Ascending aorta (tissue), 2 donors: ENCODE results near the gene CD200R1. TPM values are rescaled to one million over a fixed set of nuclear protein-coding genes. Genes with fewer than 3 reads are reported as not detected.

Source experiments
- DNase-seq, 2 donors: peaks; one replicate each; pipeline ENCODE4 v3.0.0-alpha.2; 2019; ENCODE audit warnings: low spot score in 2 of 2
- H3K27ac ChIP-seq, 2 donors: fragments of 200-600 bp; sonication (generic); one replicate each; pipeline ENCODE4 v1.5.1; 2016 to 2017; ENCODE audit warnings: mild to moderate bottlenecking in 1 of 2
- H3K27me3 ChIP-seq: fragments of 200-600 bp; sonication (generic); one replicate; pipeline ENCODE4 v1.5.1; 2017
- H3K36me3 ChIP-seq, 2 donors: fragments of 200-600 bp; sonication (generic); one replicate each; pipeline ENCODE4 v1.5.1; 2016
- H3K4me1 ChIP-seq, 2 donors: fragments of 200-600 bp; sonication (generic); one replicate each; pipeline ENCODE4 v1.5.1; 2016 to 2017; ENCODE audit warnings: mild to moderate bottlenecking in 1 of 2
- H3K4me3 ChIP-seq, 2 donors: fragments of 200-600 bp; sonication (generic); one replicate each; pipeline ENCODE4 v1.5.1; 2016 to 2017; ENCODE audit warnings: mild to moderate bottlenecking in 1 of 2
- H3K9me3 ChIP-seq, 2 donors: fragments of 200-600 bp; sonication (generic); one replicate each; pipeline ENCODE4 v1.5.1; 2016
- intact Hi-C: fragments of 100-400 bp; cut with DNase I; formaldehyde crosslinking; loops from one replicate; pipeline ENCODE4 v1.15.1; 2023
- total RNA-seq: library from RNA; depleted of rRNA; stranded (reverse); fragments of >200 nt; gene quantifications from one replicate; pipeline ENCODE4 v1.1.0, GENCODE V29; 2016
- TF ChIP-seq, protein P1 (sequence below), 3 experiments: fragments of 200-600 bp in 2 of 3; fragments of 450-650 bp in 1 of 3; sonication (generic) in 2 of 3; IDR thresholded peaks; one replicate each; pipeline ENCODE4 v1.5.1; 2016 to 2019; ENCODE audit warnings: antibody characterized with exemption in 3 of 3, mild to moderate bottlenecking in 1 of 3, moderate library complexity in 1 of 3

Gene CD200R1
- total RNA-seq, 1 donor from 2014 or later: not detected

DNA sequence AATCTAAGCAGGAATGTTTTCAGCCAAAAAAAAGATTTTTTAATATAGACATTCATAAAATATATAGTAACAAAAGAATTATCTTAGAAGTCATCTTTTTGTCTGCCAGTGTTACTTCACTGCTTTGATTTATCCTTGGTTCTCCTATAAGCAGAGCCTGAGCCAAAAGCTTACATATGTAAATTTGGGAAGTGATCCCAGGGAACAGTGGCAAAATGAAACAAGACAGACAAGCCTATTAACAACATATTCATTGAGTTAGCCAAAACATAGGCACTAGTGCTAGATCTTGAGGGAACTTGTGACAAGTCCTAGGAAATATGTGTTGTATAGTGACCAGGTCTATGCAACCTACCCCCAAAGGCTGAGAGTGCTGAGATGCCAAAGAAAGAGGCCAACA is 27.1 kb upstream of the CD200R1 start:
- Histone ChIP-seq H3K4me1 (peaks cover 0 to 3% of the 10 kb centered on the region in 2 donors), H3K27ac (no peak overlapping the region), H3K9me3 (no peaks in the 10 kb centered on the region), H3K4me3 (no peak overlapping the region), H3K36me3 (peaks cover 53 to 63% of the 10 kb centered on the region in 2 donors), H3K27me3 (no peaks in the 10 kb centered on the region)
- TF ChIP-seq, protein P1, sequence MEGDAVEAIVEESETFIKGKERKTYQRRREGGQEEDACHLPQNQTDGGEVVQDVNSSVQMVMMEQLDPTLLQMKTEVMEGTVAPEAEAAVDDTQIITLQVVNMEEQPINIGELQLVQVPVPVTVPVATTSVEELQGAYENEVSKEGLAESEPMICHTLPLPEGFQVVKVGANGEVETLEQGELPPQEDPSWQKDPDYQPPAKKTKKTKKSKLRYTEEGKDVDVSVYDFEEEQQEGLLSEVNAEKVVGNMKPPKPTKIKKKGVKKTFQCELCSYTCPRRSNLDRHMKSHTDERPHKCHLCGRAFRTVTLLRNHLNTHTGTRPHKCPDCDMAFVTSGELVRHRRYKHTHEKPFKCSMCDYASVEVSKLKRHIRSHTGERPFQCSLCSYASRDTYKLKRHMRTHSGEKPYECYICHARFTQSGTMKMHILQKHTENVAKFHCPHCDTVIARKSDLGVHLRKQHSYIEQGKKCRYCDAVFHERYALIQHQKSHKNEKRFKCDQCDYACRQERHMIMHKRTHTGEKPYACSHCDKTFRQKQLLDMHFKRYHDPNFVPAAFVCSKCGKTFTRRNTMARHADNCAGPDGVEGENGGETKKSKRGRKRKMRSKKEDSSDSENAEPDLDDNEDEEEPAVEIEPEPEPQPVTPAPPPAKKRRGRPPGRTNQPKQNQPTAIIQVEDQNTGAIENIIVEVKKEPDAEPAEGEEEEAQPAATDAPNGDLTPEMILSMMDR (IDR thresholded peaks at IDR 0.05): no peak
- no peak for DNase-seq
- intact Hi-C loops: no loop called here

DNA sequence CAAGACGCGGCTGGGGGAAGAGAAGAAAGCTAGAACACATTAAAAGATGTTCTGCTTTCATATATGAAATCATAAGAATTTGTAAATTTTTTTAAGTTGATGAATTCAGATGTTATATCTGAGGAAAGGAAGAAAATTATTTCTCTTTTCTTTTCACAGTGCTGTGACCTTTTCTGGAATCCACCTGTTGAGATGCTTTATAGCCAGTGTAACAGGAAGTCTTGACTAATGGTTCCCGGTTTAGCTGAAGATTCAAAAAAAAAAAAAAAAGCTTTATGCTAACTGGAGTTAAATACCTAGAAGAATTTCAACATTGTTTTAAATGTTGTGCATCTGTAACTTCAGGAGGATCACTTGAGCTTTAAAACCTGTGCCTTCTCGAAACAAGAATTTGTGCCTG is 25.8 kb upstream of the CD200R1 start:
- Histone ChIP-seq H3K9me3 (no peaks in the 10 kb centered on the region), H3K4me1 (peaks cover 0 to 6% of the 10 kb centered on the region in 2 donors), H3K4me3 (no peak overlapping the region), H3K27ac (no peak overlapping the region), H3K36me3 (peaks cover 40 to 54% of the 10 kb centered on the region in 2 donors), H3K27me3 (no peaks in the 10 kb centered on the region)
- intact Hi-C loops: no loop called here
- no peak for DNase-seq
- TF ChIP-seq, protein P1 (IDR thresholded peaks at IDR 0.05): no peak

DNA sequence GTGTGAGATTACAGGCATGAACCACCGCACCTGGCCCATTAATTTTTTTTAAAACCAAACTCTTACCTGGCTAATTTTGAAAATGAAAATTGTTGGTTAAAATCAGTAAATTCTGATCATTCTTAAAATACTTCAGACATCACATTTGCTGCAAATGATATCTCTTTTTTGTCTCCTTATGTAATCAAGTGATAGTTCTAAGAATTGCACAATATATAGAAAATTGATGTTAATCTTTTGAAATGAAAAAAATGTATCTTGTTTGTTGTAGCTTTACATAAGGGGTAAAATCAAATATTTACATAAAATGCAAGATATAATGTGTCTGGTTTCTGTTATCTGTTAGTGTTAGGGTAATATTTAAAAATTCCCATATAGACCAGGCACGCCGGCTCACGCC is 20.9 kb upstream of the CD200R1 start:
- H3K36me3 ChIP-seq: peaks cover 11 to 13% of the 10 kb centered on the region in 2 donors
- no peaks in the 10 kb centered on the region for H3K27me3 ChIP-seq
- H3K9me3 ChIP-seq: no peaks in the 10 kb centered on the region
- intact Hi-C loops: no loop called here
- H3K27ac ChIP-seq: peak overlapping the region in 1 of 2 donors; percentile 16
- no peak overlapping the region for H3K4me3 ChIP-seq
- DNase-seq: no peak
- peaks cover 2 to 12% of the 10 kb centered on the region in 2 donors for H3K4me1 ChIP-seq
- TF ChIP-seq, protein P1 (IDR thresholded peaks at IDR 0.05): no peak

DNA sequence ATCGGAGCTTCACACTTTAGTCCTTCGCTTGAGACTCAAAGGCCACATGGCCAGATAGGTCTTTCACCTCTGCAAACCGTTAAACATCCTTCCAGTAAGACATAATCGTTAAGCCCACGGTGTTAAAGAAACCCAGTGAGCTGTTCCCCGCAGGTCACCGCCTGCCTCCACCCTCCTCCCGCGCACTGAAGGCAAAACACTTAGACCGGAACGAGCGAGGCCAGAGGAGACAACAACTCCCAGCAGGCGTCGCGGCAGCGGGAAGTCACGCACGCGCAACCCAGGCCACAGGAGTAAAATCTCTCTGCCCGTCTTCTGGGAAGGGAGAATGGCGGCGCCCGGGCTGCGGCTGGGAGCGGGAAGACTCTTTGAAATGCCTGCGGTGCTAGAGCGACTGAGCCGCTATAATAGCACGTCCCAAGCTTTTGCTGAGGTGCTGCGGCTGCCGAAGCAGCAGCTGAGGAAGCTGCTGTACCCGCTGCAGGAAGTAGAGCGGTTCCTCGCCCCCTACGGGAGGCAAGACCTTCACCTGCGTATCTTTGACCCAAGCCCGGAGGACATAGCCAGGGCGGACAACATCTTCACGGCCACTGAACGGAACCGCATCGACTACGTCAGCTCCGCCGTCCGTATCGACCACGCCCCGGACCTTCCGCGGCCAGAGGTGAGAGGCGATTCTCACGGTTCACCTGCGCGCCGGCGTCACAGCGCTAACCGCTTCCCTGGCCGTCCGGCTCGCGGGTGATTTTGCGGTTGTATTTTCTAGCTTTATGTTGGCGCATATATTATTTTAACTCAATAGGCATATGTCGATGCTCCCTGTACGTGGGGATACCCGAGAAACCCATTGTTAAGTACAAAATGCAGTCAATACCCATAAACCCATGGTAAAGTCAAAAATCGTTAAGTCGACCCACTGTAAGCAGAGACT is 16.0 kb upstream of the CD200R1 start, which contains the start of gene GTPBP8:
Gene GTPBP8 (plus strand): TSS at position 313 of the 931 bp plus-strand sequence. CDS start 16 bp downstream, at position 329.
- Histone ChIP-seq H3K4me1 (peaks cover 2 to 5% of the 10 kb centered on the region in 2 donors), H3K27ac (peak within 1 kb of the TSS; percentile 92 to 96), H3K4me3 (peak within 1 kb of the TSS; percentile 70 to 91), H3K36me3 (no peaks in the 10 kb centered on the region), H3K9me3 (no peaks in the 10 kb centered on the region), H3K27me3 (no peaks in the 10 kb centered on the region)
- intact Hi-C loops: loop anchor here (2.0 to 5.0 kb wide), 3 partner anchors 28 to 706 kb away; partner anchors contain the start of genes ATG3, SLC35A5 and USF3
- DNase-seq: peak; percentile 58 to 94
- TF ChIP-seq, protein P1 (IDR thresholded peaks at IDR 0.05): peak in 1 of 3 experiments; percentile 11

DNA sequence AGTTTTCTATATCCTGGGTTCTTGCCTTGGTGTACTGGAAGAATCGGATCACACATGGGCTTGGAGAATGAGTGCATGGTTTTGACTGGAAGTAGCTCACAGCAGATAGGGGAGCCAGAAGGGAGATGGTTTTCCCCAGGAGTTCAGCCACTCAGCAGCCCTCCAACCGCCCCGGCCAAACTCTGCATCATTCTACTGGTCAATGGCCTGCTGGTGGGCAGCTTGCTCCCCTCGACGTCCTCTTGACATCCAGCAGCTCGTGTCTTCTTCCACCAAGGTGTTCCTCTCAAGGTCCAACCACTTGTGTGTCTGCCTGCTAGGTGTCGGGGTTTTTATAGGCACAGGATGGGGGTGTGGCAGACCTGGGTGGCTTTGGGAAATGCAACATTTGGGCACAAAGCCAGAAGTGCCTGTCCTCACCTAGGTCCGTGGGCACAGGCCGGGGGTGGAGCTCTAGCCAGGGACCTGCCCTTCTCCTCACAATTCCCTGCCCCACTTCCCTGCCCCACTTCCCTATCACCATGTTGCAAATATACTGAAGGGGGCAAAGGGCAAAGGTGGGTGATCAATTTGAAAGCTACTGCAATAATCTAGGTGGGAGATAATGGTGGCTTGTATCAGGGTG is 12.9 kb upstream of the CD200R1 start:
- DNase-seq: no peak
- H3K9me3 ChIP-seq: no peaks in the 10 kb centered on the region
- peaks cover 2 to 5% of the 10 kb centered on the region in 2 donors for H3K4me1 ChIP-seq
- intact Hi-C loops: no loop called here
- H3K27ac ChIP-seq: no peak overlapping the region
- no peaks in the 10 kb centered on the region for H3K27me3 ChIP-seq
- H3K36me3 ChIP-seq: no peaks in the 10 kb centered on the region
- TF ChIP-seq, protein P1 (IDR thresholded peaks at IDR 0.05): no peak
- no peak overlapping the region for H3K4me3 ChIP-seq
